Muscle of leg (tissue), 11 donors: ENCODE data around the gene GALK1. TPM values are rescaled to one million over a fixed set of nuclear protein-coding genes. Genes with fewer than 3 reads are reported as not detected.
A peak's percentile ranks its signal among the peaks of the same experiment; 100 is the strongest.

Experiments
- DNase-seq: peaks from one replicate; pipeline ENCODE4 v3.0.0; 2013
- H3K27ac ChIP-seq: one replicate; pipeline ENCODE4 v1.5.1; 2013; ENCODE audit warnings: mild to moderate bottlenecking, low read length, control low read depth
- H3K27me3 ChIP-seq: one replicate; pipeline ENCODE4 v1.6.1; 2013; ENCODE audit warnings: low read length; ENCODE audit not compliant: control insufficient read depth, insufficient read depth
- H3K36me3 ChIP-seq: one replicate; pipeline ENCODE4 v1.6.1; 2013; ENCODE audit warnings: low read length; ENCODE audit not compliant: control insufficient read depth, insufficient read depth
- H3K4me1 ChIP-seq: one replicate; pipeline ENCODE4 v1.6.1; 2013; ENCODE audit warnings: low read length; ENCODE audit not compliant: control insufficient read depth, insufficient read depth
- H3K4me3 ChIP-seq: one replicate; pipeline ENCODE4 v1.5.1; 2013; ENCODE audit warnings: low read length, control low read depth
- H3K9me3 ChIP-seq: replicated peaks from 2 replicates; pipeline ENCODE4 v1.6.1; 2013; ENCODE audit warnings: low read depth, low read length; ENCODE audit not compliant: control insufficient read depth
- WGBS: methylation state at CpG from one replicate; pipeline ENCODE4 v1.1.5; 2013; ENCODE audit warnings: missing lambda C conversion rate; ENCODE audit not compliant: insufficient coverage; 5-methylcytosine and 5-hydroxymethylcytosine counted together
- polyA plus RNA-seq, 8 donors: library from polyadenylated mRNA; unstranded; fragments of 120-200 nt; gene quantifications; one replicate each; pipeline versions ENCODE4 v1.2.1 to v1.2.3, GENCODE V29; 2013; ENCODE audit warnings: inconsistent platforms in 1 of 8, low replicate concordance in 1 of 8; ENCODE audit not compliant: insufficient read length in 8 of 8, insufficient read depth in 1 of 8
- total RNA-seq: library from RNA; stranded (reverse); fragments of 120-200 nt; gene quantifications from one replicate; pipeline ENCODE4 v1.2.4, GENCODE V29; 2013

The GALK1 gene
- total and polyA plus RNA-seq, 9 donors, result 27.7 to 38.5 (median 31.8) TPM

- H3K36me3 ChIP-seq, result no peaks in the 10 kb centered on the region
- H3K27me3 ChIP-seq, result no peaks in the 10 kb centered on the region
- 73% methylated on average over 5 of the region's 7 CpGs for WGBS
- no peaks in the 10 kb centered on the region for H3K9me3 ChIP-seq
- no peak overlapping the region for H3K27ac ChIP-seq
- no peaks in the 10 kb centered on the region for H3K4me1 ChIP-seq
- H3K4me3 ChIP-seq, result no peak overlapping the region
- DNase-seq, result no peak
Measured at GRCh38 chr17:75739174-75739573, 25.8 kb downstream of the GALK1 start.

- no peaks in the 10 kb centered on the region for H3K36me3 ChIP-seq
- 55% methylated on average over 10 of the region's 14 CpGs for WGBS
- no peaks in the 10 kb centered on the region for H3K27me3 ChIP-seq
- H3K27ac ChIP-seq, result no peak overlapping the region
- H3K4me3 ChIP-seq, result no peak overlapping the region
- no peaks in the 10 kb centered on the region for H3K4me1 ChIP-seq
- peak; percentile 19 for DNase-seq
- no peaks in the 10 kb centered on the region for H3K9me3 ChIP-seq
Measured at GRCh38 chr17:75738218-75738802, 26.7 kb downstream of the GALK1 start.

- DNase-seq, result no peak
- 80% methylated on average over 15 of the region's 20 CpGs for WGBS
- Histone ChIP-seq H3K4me3 (no peak overlapping the region), H3K27ac (no peak overlapping the region), H3K36me3 (no peaks in the 10 kb centered on the region), H3K27me3 (no peaks in the 10 kb centered on the region), H3K4me1 (no peaks in the 10 kb centered on the region), H3K9me3 (no peaks in the 10 kb centered on the region)
Measured at GRCh38 chr17:75737133-75737962, 27.6 kb downstream of the GALK1 start.

- Histone ChIP-seq H3K4me1 (no peaks in the 10 kb centered on the region), H3K27me3 (no peaks in the 10 kb centered on the region), H3K27ac (no peak overlapping the region), H3K4me3 (no peak overlapping the region), H3K9me3 (no peaks in the 10 kb centered on the region), H3K36me3 (no peaks in the 10 kb centered on the region)
- no peak for DNase-seq
- WGBS, result 90% methylated on average over 26 of the region's 26 CpGs
Measured at GRCh38 chr17:75736173-75736835, 28.7 kb downstream of the GALK1 start.

- no peaks in the 10 kb centered on the region for H3K36me3 ChIP-seq
- no CpG with 5 or more reads among the region's 4 CpGs for WGBS
- no peaks in the 10 kb centered on the region for H3K27me3 ChIP-seq
- no peak overlapping the region for H3K4me3 ChIP-seq
- no peak for DNase-seq
- H3K4me1 ChIP-seq, result no peaks in the 10 kb centered on the region
- H3K27ac ChIP-seq, result no peak overlapping the region
- no peaks in the 10 kb centered on the region for H3K9me3 ChIP-seq
Measured at GRCh38 chr17:75734674-75735294, 30.2 kb downstream of the GALK1 start.

GRCh38 chr17:75733471-75733870 is 31.5 kb downstream of the GALK1 start:
- DNase-seq, result no peak
- Histone ChIP-seq H3K4me1 (no peaks in the 10 kb centered on the region), H3K9me3 (no peaks in the 10 kb centered on the region), H3K36me3 (no peaks in the 10 kb centered on the region), H3K4me3 (no peak overlapping the region), H3K27me3 (no peaks in the 10 kb centered on the region), H3K27ac (no peak overlapping the region)
- WGBS, result 81% methylated on average over 9 of the region's 18 CpGs

- H3K27ac ChIP-seq, result no peak overlapping the region
- H3K27me3 ChIP-seq, result peaks cover 2% of the 10 kb centered on the region
- no peaks in the 10 kb centered on the region for H3K36me3 ChIP-seq
- no peak overlapping the region for H3K4me3 ChIP-seq
- DNase-seq, result no peak
- H3K4me1 ChIP-seq, result no peaks in the 10 kb centered on the region
- H3K9me3 ChIP-seq, result no peaks in the 10 kb centered on the region
- WGBS, result 84% methylated on average over 25 of the region's 31 CpGs
Measured at GRCh38 chr17:75731716-75732498, 33.1 kb downstream of the GALK1 start.

- Histone ChIP-seq H3K36me3 (no peaks in the 10 kb centered on the region), H3K4me1 (no peaks in the 10 kb centered on the region), H3K4me3 (no peak overlapping the region), H3K9me3 (no peaks in the 10 kb centered on the region), H3K27me3 (peaks cover 2% of the 10 kb centered on the region), H3K27ac (no peak overlapping the region)
- DNase-seq, result no peak
- WGBS, result 80% methylated on average over 24 of the region's 26 CpGs
Measured at GRCh38 chr17:75731086-75731715, 33.8 kb downstream of the GALK1 start.

GRCh38 chr17:75730065-75730464 is 34.9 kb downstream of the GALK1 start:
- H3K27me3 ChIP-seq, result peaks cover 2% of the 10 kb centered on the region
- H3K9me3 ChIP-seq, result no peaks in the 10 kb centered on the region
- no peak overlapping the region for H3K27ac ChIP-seq
- no peak for DNase-seq
- WGBS, result 88% methylated on average over 20 of the region's 24 CpGs
- H3K4me1 ChIP-seq, result no peaks in the 10 kb centered on the region
- H3K36me3 ChIP-seq, result no peaks in the 10 kb centered on the region
- no peak overlapping the region for H3K4me3 ChIP-seq
